HCT116 (cell line): Measurements from ENCODE around the gene KLF4. TPM values are rescaled to one million over a fixed set of nuclear protein-coding genes. Genes with fewer than 3 reads are reported as not detected.

Experiments
- ATAC-seq: fragments of 200-7000 bp; cut with Tn5 transposase; 2 replicates; pipeline ENCODE4 v1.9.1; 2020; ENCODE audit warnings: mild to moderate bottlenecking, moderate library complexity
- BruUV-seq: library from RNA; stranded (reverse); fragments of 400-500 nt; replicated peaks from 2 replicates; lab custom pipeline; 2021; lab: Mats Ljungman, UMichigan
- CTCF ChIA-PET: fragments of 300-600 bp; sonication (Branson Sonifier 250); formaldehyde crosslinking; loops from one replicate; lab custom pipeline; 2021; ENCODE audit warnings: antibody characterized with exemption; lab: Charles Lee
- POLR2A ChIA-PET: fragments of 300-600, 350-600 bp; sonication (Branson Sonifier 250); formaldehyde crosslinking; loops from one replicate; lab custom pipeline; 2021; ENCODE audit warnings: antibody characterized with exemption; lab: Charles Lee
- RAD21 ChIA-PET, 2 experiments: fragments of 300-600 bp; sonication (Branson Sonifier 250); formaldehyde crosslinking; loops; one replicate each; lab custom pipeline; 2023; ENCODE audit warnings: low total read pairs in 2 of 2; ENCODE audit not compliant: uncharacterized antibody in 2 of 2, unreplicated experiment in 2 of 2, low non-redundant PET in 1 of 2; lab: Charles Lee
- DNase-seq: peaks from one replicate; pipeline ENCODE4 v3.0.0-alpha.2; 2010; ENCODE audit warnings: low read depth, low spot score
- H2AFZ ChIP-seq: fragments of 200-600 bp; shearing (Covaris generic), sonication (generic); 2 replicates; pipeline ENCODE4 v1.6.1; 2017; ENCODE audit warnings: low read depth, mixed run types, mixed read lengths, antibody characterized with exemption, low read length; ENCODE audit not compliant: poor library complexity, severe bottlenecking
- H3K27ac ChIP-seq: 2 replicates; pipeline ENCODE4 v1.5.1; 2012; ENCODE audit warnings: low read depth, low read length
- H3K27me3 ChIP-seq: fragments of 200-600 bp; sonication (generic); 2 replicates; pipeline ENCODE4 v1.6.1; 2016; ENCODE audit warnings: mixed run types, low read length, mixed read lengths; ENCODE audit not compliant: insufficient read depth
- H3K36me3 ChIP-seq, 2 experiments: fragments of 200-500 bp in 1 of 2; fragments of 200-600 bp in 1 of 2; sonication (Bioruptor generic) in 1 of 2; sonication (generic) in 1 of 2; 2 replicates each; pipeline versions ENCODE4 v1.5.1 to v1.6.1; 2014 to 2016; ENCODE audit warnings: low read length in 2 of 2, inconsistent platforms in 1 of 2, mixed read lengths in 1 of 2, mixed run types in 1 of 2; ENCODE audit not compliant: insufficient read depth in 2 of 2, control insufficient read depth in 1 of 2
- H3K4me1 ChIP-seq, 2 experiments: fragments of 200-600 bp in 1 of 2; sonication (generic) in 1 of 2; 2 replicates each; pipeline versions ENCODE4 v1.5.1 to v1.6.1; 2012 to 2017; ENCODE audit warnings: low read length in 2 of 2, inconsistent platforms in 1 of 2, mild to moderate bottlenecking in 1 of 2, mixed read lengths in 1 of 2, mixed run types in 1 of 2, moderate library complexity in 1 of 2; ENCODE audit not compliant: insufficient read depth in 2 of 2, control insufficient read depth in 1 of 2
- H3K4me2 ChIP-seq: fragments of 200-600 bp; sonication (generic); 2 replicates; pipeline ENCODE4 v1.6.1; 2017; ENCODE audit warnings: mixed run types, low read length, mixed read lengths
- H3K4me3 ChIP-seq, 2 experiments: fragments of 200-600 bp in 1 of 2; sonication (generic) in 1 of 2; replicated peaks in 1 of 2; 2 replicates each; pipeline ENCODE4 v1.5.1; 2011 to 2016; ENCODE audit warnings: low read length in 2 of 2, control low read depth in 1 of 2, low read depth in 1 of 2, mild to moderate bottlenecking in 1 of 2, mixed read lengths in 1 of 2, mixed run types in 1 of 2
- H3K79me2 ChIP-seq: fragments of 200-600 bp; sonication (generic); 2 replicates; pipeline ENCODE4 v1.6.1; 2017; ENCODE audit warnings: mild to moderate bottlenecking, mixed run types, low read length, moderate library complexity, mixed read lengths; ENCODE audit not compliant: insufficient read depth
- H3K9ac ChIP-seq: fragments of 200-600 bp; sonication (generic); 2 replicates; pipeline ENCODE4 v1.6.1; 2016; ENCODE audit warnings: low read length, mixed read lengths
- H3K9me2 ChIP-seq: fragments of 200-600 bp; sonication (generic), shearing (Covaris generic); 2 replicates; pipeline ENCODE4 v1.6.1; 2017; ENCODE audit warnings: mixed run types, mild to moderate bottlenecking, moderate library complexity; ENCODE audit not compliant: insufficient read depth
- H3K9me3 ChIP-seq, 2 experiments: fragments of 200-500 bp in 1 of 2; fragments of 200-600 bp in 1 of 2; sonication (Bioruptor generic) in 1 of 2; sonication (generic) in 1 of 2; 2 replicates each; pipeline ENCODE4 v1.6.1; 2014 to 2017; ENCODE audit warnings: low read length in 2 of 2, mixed read lengths in 2 of 2, inconsistent platforms in 1 of 2, low read depth in 1 of 2, mild to moderate bottlenecking in 1 of 2, mixed run types in 1 of 2, moderate library complexity in 1 of 2; ENCODE audit not compliant: control insufficient read depth in 1 of 2, insufficient read depth in 1 of 2
- H4K20me1 ChIP-seq: fragments of 200-600 bp; sonication (generic), shearing (Covaris generic); 2 replicates; pipeline ENCODE4 v1.6.1; 2017; ENCODE audit warnings: mixed run types, mild to moderate bottlenecking, moderate library complexity; ENCODE audit not compliant: insufficient read depth
- ATF3 ChIP-seq: IDR thresholded peaks from 2 replicates; pipeline ENCODE4 v1.6.1; 2012
- CBX3 ChIP-seq: IDR thresholded peaks from 2 replicates; pipeline ENCODE4 v1.6.1; 2012; ENCODE audit warnings: low read depth
- EGR1 ChIP-seq: IDR thresholded peaks from 2 replicates; pipeline ENCODE4 v1.6.1; 2012; ENCODE audit warnings: low read depth
- FOSL1 ChIP-seq: IDR thresholded peaks from 2 replicates; pipeline ENCODE4 v1.6.1; 2012; ENCODE audit warnings: low read depth
- JUND ChIP-seq: IDR thresholded peaks from 2 replicates; pipeline ENCODE4 v1.6.1; 2012
- POLR2A ChIP-seq: IDR thresholded peaks from 2 replicates; pipeline ENCODE4 v1.7.0; 2011; ENCODE audit warnings: borderline replicate concordance; ENCODE audit not compliant: insufficient read depth, insufficient read length; ENCODE audit errors: extremely low read depth
- POLR2AphosphoS5 ChIP-seq: IDR thresholded peaks from 2 replicates; pipeline ENCODE4 v1.6.1; 2011; ENCODE audit warnings: mild to moderate bottlenecking, low read depth, low read length, moderate library complexity
- RAD21 ChIP-seq: IDR thresholded peaks from 2 replicates; pipeline ENCODE4 v1.6.1; 2012; ENCODE audit warnings: low read depth, mild to moderate bottlenecking
- REST ChIP-seq: IDR thresholded peaks from 2 replicates; pipeline ENCODE4 v1.6.1; 2012; ENCODE audit warnings: low read depth
- SIN3A ChIP-seq: IDR thresholded peaks from 2 replicates; pipeline ENCODE4 v1.6.1; 2012; ENCODE audit warnings: low read depth
- SP1 ChIP-seq: IDR thresholded peaks from 2 replicates; pipeline ENCODE4 v1.6.1; 2012; ENCODE audit warnings: low read depth
- SRF ChIP-seq: IDR thresholded peaks from 2 replicates; pipeline ENCODE4 v1.6.1; 2012; ENCODE audit warnings: low read depth
- TCF7L2 ChIP-seq: IDR thresholded peaks from 2 replicates; pipeline ENCODE4 v1.7.0; 2011; ENCODE audit warnings: borderline replicate concordance, inconsistent platforms; ENCODE audit not compliant: insufficient read depth, insufficient read length; ENCODE audit errors: extremely low read depth
- YY1 ChIP-seq: IDR thresholded peaks from 2 replicates; pipeline ENCODE4 v1.6.1; 2011; ENCODE audit warnings: low read length, low read depth, moderate library complexity, mild to moderate bottlenecking; ENCODE audit not compliant: insufficient replicate concordance; ENCODE audit errors: extremely low read depth
- ZBTB33 ChIP-seq: IDR thresholded peaks from 2 replicates; pipeline ENCODE4 v1.6.1; 2011; ENCODE audit warnings: mild to moderate bottlenecking, low read length, moderate library complexity; ENCODE audit not compliant: insufficient replicate concordance; ENCODE audit errors: extremely low read depth
- ZFX ChIP-seq: fragments of 450-650 bp; IDR thresholded peaks from 2 replicates; pipeline ENCODE4 v1.6.1; 2017
- ZNF274 ChIP-seq: fragments of 200-500 bp; sonication (Bioruptor generic); IDR thresholded peaks from 2 replicates; pipeline ENCODE4 v1.6.1; 2014; ENCODE audit warnings: mild to moderate bottlenecking, low read depth, low read length, inconsistent platforms
- intact Hi-C: fragments of 100-400 bp; cut with micrococcal nuclease; formaldehyde crosslinking; loops from 2 replicates; pipeline ENCODE4 v1.10.0; 2022
- total RNA-seq: library from RNA; stranded (reverse); gene quantifications from one replicate; pipeline ENCODE4 v1.2.1, GENCODE V29; 2021; ENCODE audit not compliant: unreplicated experiment

Gene KLF4
- total RNA-seq, 1 experiment from 2014 or later: 92.8 TPM

DNA sequence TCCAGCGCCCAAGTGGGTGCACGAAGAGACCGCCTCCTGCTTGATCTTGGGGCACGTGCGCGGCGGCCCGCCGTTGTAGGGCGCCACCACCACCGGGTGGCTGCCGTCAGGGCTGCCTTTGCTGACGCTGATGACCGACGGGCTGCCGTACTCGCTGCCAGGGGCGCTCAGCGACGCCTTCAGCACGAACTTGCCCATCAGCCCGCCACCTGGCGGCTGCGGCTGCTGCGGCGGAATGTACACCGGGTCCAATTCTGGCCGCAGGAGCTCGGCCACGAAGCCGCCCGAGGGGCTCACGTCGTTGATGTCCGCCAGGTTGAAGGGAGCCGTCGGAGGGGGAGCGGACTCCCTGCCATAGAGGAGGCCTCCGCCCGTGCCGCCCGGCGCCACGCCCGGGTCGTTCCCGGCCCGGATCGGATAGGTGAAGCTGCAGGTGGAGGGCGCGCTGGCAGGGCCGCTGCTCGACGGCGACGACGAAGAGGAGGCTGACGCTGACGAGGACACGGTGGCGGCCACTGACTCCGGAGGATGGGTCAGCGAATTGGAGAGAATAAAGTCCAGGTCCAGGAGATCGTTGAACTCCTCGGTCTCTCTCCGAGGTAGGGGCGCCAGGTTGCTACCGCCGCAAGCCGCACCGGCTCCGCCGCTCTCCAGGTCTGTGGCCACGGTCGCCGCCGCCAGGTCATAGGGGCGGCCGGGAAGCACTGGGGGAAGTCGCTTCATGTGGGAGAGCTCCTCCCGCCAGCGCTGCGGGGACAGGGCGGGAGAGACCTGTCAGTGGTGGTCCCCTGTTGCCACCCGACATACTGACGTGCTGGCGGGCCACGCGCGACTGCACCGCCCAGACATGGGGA, 1.8 kb downstream of the KLF4 start:
- peak overlapping the region; percentile 74 for H3K27ac ChIP-seq
- TF ChIP-seq SIN3A (no peak), TCF7L2 (no peak), JUND (no peak), SRF (no peak), POLR2AphosphoS5 (no peak), YY1 (no peak), RAD21 (no peak), SP1 (no peak), REST (no peak), CBX3 (no peak), ZNF274 (no peak), POLR2A (no peak), ZBTB33 (no peak), ATF3 (no peak), EGR1 (no peak), ZFX (no peak), FOSL1 (no peak)
- no TSS peak for BruUV-seq
- no peaks in the 10 kb centered on the region for H3K9me3 ChIP-seq
- ChIA-PET POLR2A (interaction anchor here (1.4 kb wide), 1 partner anchor 61 kb away, joined by 4 read pairs; no protein-coding TSS in a partner anchor), RAD21 (interaction anchor here in 1 of 2 experiments (0.7 kb wide), 1 partner anchor 553 kb away, joined by 3 read pairs; no protein-coding TSS in a partner anchor), CTCF (no interaction called here)
- peak overlapping the region; percentile 75 to 92 for H3K4me3 ChIP-seq
- no peaks in the 10 kb centered on the region for H4K20me1 ChIP-seq
- no peak overlapping the region for H2AFZ ChIP-seq
- H3K36me3 ChIP-seq: peaks cover 16 to 29% of the 10 kb centered on the region in 2 experiments
- H3K79me2 ChIP-seq: peaks cover 42% of the 10 kb centered on the region
- peaks cover 0 to 42% of the 10 kb centered on the region in 2 experiments; a peak in 3 of 4 replicates for H3K4me1 ChIP-seq
- DNase-seq: no peak
- H3K9ac ChIP-seq: peak overlapping the region; percentile 87
- H3K9me2 ChIP-seq: no peaks in the 10 kb centered on the region
- 0 out of 2 replicates have a peak, but pooled peaks have one; percentile 0 for ATAC-seq
- H3K27me3 ChIP-seq: no peaks in the 10 kb centered on the region
- peak overlapping the region; percentile 96 for H3K4me2 ChIP-seq
- intact Hi-C loops: loop anchor here (10.0 kb wide), 2 partner anchors 377 to 957 kb away; no protein-coding TSS in a partner anchor
